ENCODE data around the gene BCAS4. TPM values are rescaled to one million over a fixed set of nuclear protein-coding genes. Genes with fewer than 3 reads are reported as not detected.
A peak's percentile ranks its signal among the peaks of the same experiment; 100 is the strongest.

Gene BCAS4
- total and polyA plus RNA-seq, 2 donors (not counting 1 experiment from before 2014, with no cell fraction given) = 14.1 to 33.7 TPM

DNA sequence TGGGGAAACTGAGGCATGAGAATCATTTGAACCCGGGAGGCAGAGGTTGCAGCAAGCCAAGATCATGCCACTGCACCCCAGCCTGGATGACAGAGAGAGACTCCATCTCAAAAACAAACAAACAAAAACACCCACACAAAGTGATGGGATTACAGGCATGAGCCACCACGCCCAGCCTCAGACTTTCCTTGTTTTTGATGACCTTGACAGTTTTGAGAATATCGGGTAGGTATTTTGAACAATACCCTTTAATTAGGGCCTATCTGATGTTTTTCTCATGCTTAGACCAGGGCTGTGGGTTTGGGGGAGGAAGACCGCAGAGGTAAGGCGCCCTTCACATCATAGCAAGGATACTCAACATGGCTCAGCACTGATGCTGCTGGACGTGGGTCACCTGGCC, 72.9 kb downstream of the BCAS4 start:
- no peak for DNase-seq (ENCODE audit: low read depth in 2 of 2)
- H3K9ac ChIP-seq (ENCODE audit: insufficient read depth, low read length) = no peak overlapping the region
- TF ChIP-seq, protein P1, sequence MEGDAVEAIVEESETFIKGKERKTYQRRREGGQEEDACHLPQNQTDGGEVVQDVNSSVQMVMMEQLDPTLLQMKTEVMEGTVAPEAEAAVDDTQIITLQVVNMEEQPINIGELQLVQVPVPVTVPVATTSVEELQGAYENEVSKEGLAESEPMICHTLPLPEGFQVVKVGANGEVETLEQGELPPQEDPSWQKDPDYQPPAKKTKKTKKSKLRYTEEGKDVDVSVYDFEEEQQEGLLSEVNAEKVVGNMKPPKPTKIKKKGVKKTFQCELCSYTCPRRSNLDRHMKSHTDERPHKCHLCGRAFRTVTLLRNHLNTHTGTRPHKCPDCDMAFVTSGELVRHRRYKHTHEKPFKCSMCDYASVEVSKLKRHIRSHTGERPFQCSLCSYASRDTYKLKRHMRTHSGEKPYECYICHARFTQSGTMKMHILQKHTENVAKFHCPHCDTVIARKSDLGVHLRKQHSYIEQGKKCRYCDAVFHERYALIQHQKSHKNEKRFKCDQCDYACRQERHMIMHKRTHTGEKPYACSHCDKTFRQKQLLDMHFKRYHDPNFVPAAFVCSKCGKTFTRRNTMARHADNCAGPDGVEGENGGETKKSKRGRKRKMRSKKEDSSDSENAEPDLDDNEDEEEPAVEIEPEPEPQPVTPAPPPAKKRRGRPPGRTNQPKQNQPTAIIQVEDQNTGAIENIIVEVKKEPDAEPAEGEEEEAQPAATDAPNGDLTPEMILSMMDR (conservative IDR thresholded peaks at IDR 0.05 in 1 of 2, IDR thresholded peaks at IDR 0.05 in 1 of 2; ENCODE audit: low read depth in 1 of 2, low read length in 2 of 2) = no peak
- no peak for TF ChIP-seq EZH2 (IDR thresholded peaks at IDR 0.05; ENCODE audit: low read length, missing control alignments)
- H3K9me3 ChIP-seq (ENCODE audit: control insufficient read depth, insufficient read depth, low read depth, low read length) = no peaks in the 10 kb centered on the region
- H2AFZ ChIP-seq (ENCODE audit: low read length) = no peak overlapping the region
- no peaks in the 10 kb centered on the region for H3K27me3 ChIP-seq (ENCODE audit: control insufficient read depth, insufficient read depth, low read length)
- no peaks in the 10 kb centered on the region for H3K4me1 ChIP-seq (ENCODE audit: control insufficient read depth, extremely low read depth, insufficient read depth, low read length)
- H3K79me2 ChIP-seq (ENCODE audit: control insufficient read depth, insufficient read depth, low read length) = no peaks in the 10 kb centered on the region
- no peak overlapping the region for H3K27ac ChIP-seq (ENCODE audit: insufficient read depth, low read length)
- no peak overlapping the region for H3K4me2 ChIP-seq (ENCODE audit: extremely low read depth, insufficient read depth, low read length)
- no peak overlapping the region for H3K4me3 ChIP-seq (replicated peaks in 1 of 4; ENCODE audit: control extremely low read depth in 1 of 4, insufficient read depth in 1 of 4, low read depth in 3 of 4, low read length in 4 of 4)
- no peaks in the 10 kb centered on the region for H3K36me3 ChIP-seq (ENCODE audit: control insufficient read depth, insufficient read depth, low read length)
- H4K20me1 ChIP-seq (ENCODE audit: control insufficient read depth, extremely low read depth, insufficient read depth, low read length) = no peaks in the 10 kb centered on the region

DNA sequence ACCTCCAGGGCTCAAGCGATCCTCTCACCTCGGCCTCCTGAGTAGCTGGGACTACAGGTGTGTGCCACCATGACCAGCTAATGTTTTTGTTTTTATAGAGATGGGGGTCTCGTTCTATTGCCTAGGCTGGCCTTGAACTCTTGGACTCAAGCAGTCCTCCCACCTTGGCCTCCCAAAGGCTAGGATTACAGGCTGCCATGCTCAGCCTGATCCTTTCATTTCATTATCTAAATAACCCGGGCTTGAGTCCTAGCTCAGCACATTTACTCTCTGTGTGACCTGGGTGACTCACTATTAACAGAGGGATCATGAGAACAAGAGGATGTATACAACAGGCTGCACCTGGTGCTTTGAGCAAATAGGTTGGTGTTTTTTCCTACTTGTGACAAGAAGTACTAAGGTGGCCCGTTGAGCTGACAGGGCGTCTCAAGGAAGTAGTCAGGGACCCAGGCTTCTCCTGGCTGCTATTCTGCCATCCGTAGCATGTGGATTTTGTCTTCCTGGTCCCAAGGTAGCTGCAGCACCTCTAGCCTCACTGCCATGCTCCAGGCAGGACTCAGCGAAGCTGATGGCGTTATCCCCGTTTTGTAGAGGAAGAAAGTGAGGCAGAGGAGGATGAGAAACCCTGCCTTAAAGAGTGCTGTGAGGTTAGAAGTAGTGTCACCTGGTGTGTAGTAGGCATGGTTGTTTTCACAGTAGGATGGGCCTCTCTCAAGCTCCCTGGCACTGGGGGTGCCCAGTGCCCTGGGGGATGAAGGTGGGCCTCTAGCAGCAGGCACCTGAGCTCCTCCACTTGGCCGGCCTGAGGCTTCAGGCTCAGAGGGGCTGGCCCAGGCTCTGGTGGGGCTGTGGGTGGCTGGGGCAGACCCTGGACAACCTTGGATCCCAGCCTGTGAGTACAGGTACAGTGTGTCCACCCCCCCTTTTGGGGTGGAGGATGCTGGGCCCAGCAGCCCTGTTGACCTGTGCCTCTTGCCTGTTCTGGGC, 73.9 kb downstream of the BCAS4 start:
- H3K4me3 ChIP-seq (replicated peaks in 1 of 4; ENCODE audit: control extremely low read depth in 1 of 4, insufficient read depth in 1 of 4, low read depth in 3 of 4, low read length in 4 of 4) = no peak overlapping the region
- H2AFZ ChIP-seq (ENCODE audit: low read length) = no peak overlapping the region
- no peak overlapping the region for H3K27ac ChIP-seq (ENCODE audit: insufficient read depth, low read length)
- H3K4me1 ChIP-seq (ENCODE audit: control insufficient read depth, extremely low read depth, insufficient read depth, low read length) = no peaks in the 10 kb centered on the region
- no peak overlapping the region for H3K9ac ChIP-seq (ENCODE audit: insufficient read depth, low read length)
- H4K20me1 ChIP-seq (ENCODE audit: control insufficient read depth, extremely low read depth, insufficient read depth, low read length) = no peaks in the 10 kb centered on the region
- TF ChIP-seq, protein P1 (conservative IDR thresholded peaks at IDR 0.05 in 1 of 2, IDR thresholded peaks at IDR 0.05 in 1 of 2; ENCODE audit: low read depth in 1 of 2, low read length in 2 of 2) = no peak
- no peak for TF ChIP-seq EZH2 (IDR thresholded peaks at IDR 0.05; ENCODE audit: low read length, missing control alignments)
- H3K27me3 ChIP-seq (ENCODE audit: control insufficient read depth, insufficient read depth, low read length) = no peaks in the 10 kb centered on the region
- H3K79me2 ChIP-seq (ENCODE audit: control insufficient read depth, insufficient read depth, low read length) = no peaks in the 10 kb centered on the region
- H3K36me3 ChIP-seq (ENCODE audit: control insufficient read depth, insufficient read depth, low read length) = no peaks in the 10 kb centered on the region
- H3K4me2 ChIP-seq (ENCODE audit: extremely low read depth, insufficient read depth, low read length) = no peak overlapping the region
- peak in 1 of 2 donors; percentile 25 for DNase-seq (ENCODE audit: low read depth in 2 of 2)
- no peaks in the 10 kb centered on the region for H3K9me3 ChIP-seq (ENCODE audit: control insufficient read depth, insufficient read depth, low read depth, low read length)

DNA sequence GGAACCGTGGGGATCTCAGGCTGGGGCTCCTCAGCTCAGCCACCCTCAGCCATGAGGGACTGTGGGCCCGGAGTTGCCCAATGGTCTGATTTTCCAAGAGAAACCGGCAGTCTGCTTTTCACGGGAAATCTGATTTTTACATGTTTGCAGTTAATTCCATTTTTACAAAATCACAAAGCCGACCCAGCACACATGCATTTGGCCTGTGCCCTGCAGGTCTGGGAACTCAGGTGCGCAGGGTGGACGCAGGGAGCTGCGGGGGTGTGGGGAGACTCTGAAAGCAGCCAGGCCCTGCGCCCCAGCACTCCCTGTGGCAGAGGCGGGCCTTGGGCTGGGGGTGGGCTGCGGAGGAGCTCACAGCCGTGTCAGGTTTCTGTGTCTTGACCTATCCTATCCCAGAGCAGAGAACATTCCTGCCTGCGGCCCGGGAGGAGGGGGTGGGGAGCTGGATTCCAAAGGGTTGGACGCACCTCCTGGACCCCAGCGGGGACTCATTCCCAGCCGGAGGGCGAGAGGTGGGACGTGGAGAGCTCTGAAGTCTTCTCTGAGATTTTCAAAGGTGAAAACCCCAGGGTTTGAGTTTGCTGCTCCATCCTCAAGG, 75.8 kb downstream of the BCAS4 start:
- DNase-seq (ENCODE audit: low read depth in 2 of 2) = peak; percentile 32 to 57
- no peak overlapping the region for H2AFZ ChIP-seq (ENCODE audit: low read length)
- H3K79me2 ChIP-seq (ENCODE audit: control insufficient read depth, insufficient read depth, low read length) = no peaks in the 10 kb centered on the region
- no peak overlapping the region for H3K27ac ChIP-seq (ENCODE audit: insufficient read depth, low read length)
- H3K36me3 ChIP-seq (ENCODE audit: control insufficient read depth, insufficient read depth, low read length) = no peaks in the 10 kb centered on the region
- no peak overlapping the region for H3K4me3 ChIP-seq (replicated peaks in 1 of 4; ENCODE audit: control extremely low read depth in 1 of 4, insufficient read depth in 1 of 4, low read depth in 3 of 4, low read length in 4 of 4)
- H4K20me1 ChIP-seq (ENCODE audit: control insufficient read depth, extremely low read depth, insufficient read depth, low read length) = no peaks in the 10 kb centered on the region
- H3K27me3 ChIP-seq (ENCODE audit: control insufficient read depth, insufficient read depth, low read length) = no peaks in the 10 kb centered on the region
- H3K4me2 ChIP-seq (ENCODE audit: extremely low read depth, insufficient read depth, low read length) = no peak overlapping the region
- H3K9ac ChIP-seq (ENCODE audit: insufficient read depth, low read length) = no peak overlapping the region
- H3K4me1 ChIP-seq (ENCODE audit: control insufficient read depth, extremely low read depth, insufficient read depth, low read length) = no peaks in the 10 kb centered on the region
- TF ChIP-seq, protein P1 (conservative IDR thresholded peaks at IDR 0.05 in 1 of 2, IDR thresholded peaks at IDR 0.05 in 1 of 2; ENCODE audit: low read depth in 1 of 2, low read length in 2 of 2) = no peak
- no peak for TF ChIP-seq EZH2 (IDR thresholded peaks at IDR 0.05; ENCODE audit: low read length, missing control alignments)
- no peaks in the 10 kb centered on the region for H3K9me3 ChIP-seq (ENCODE audit: control insufficient read depth, insufficient read depth, low read depth, low read length)

Data from fibroblast of lung (primary cell).